ENCODE data around the gene S100A7A.

The S100A7A gene

GRCh38 chr1:153415850-153416570, at the start of gene S100A7A:
Gene S100A7A, plus strand, starts transcription at chr1:153416520. Its CDS starts 1,563 bp downstream, at chr1:153418083.
- DNase-seq (ENCODE audit: low read depth): no peak

DNA sequence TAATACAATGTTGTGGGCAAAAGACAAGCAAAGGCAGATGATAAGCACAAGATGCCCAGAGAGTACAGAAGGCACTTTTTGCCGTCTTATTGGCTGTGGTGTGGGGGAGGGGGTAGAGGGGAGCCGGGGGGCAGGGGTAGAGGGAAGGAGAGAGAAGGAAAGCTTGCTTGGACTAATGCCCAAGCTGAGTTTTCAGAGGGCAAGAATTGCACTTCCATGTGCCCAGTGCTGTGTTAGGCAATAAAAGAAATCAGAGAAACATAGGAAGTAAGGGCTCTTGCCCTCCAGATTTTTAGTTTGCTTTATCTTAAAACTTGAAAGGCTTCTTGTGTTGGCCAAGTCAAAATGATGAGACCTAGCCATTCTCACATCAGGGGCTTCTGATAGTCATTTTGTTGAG, 49.2 kb upstream of the S100A7A start:
- no peak for DNase-seq (ENCODE audit: low read depth)

DNA sequence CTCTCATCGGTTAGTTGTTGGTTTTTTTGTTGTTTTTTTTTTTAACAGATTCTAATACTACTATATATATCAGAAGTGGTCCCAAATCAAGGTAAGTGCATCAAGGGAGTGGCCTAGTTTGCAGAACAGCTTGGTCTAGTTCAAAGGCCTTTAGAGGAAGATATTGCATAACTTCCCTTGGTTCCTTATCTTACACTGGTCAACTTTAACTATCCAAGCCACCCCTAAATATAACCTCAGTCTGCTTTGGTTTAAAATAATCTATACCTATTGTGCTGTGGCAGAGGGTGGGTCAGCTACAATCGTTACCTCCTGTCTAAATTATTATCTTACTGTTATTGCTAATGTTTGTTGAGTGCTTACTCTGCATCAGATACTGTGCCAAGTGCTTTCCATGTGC, 47.8 kb upstream of the S100A7A start:
- DNase-seq (ENCODE audit: low read depth): no peak

DNA sequence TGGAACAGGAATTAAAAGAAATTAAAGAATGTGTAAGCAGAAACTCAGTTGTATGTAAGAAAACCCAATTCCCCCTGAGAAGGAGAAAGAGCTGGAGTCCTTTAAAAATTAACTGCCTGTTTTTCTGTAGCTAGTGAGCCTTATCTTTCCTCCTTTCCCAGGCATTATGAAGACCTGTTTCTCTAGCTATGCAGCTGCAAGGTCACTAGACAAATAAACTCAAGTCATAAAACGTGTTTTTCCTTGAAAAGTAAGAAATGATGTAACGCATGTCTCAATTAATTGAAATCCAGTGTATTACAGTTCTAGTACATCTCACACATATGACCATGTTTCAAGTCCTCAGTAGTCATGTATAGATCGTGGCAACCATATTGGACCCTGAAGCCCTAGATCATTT, 46.2 kb upstream of the S100A7A start:
- no peak for DNase-seq (ENCODE audit: low read depth)

DNA sequence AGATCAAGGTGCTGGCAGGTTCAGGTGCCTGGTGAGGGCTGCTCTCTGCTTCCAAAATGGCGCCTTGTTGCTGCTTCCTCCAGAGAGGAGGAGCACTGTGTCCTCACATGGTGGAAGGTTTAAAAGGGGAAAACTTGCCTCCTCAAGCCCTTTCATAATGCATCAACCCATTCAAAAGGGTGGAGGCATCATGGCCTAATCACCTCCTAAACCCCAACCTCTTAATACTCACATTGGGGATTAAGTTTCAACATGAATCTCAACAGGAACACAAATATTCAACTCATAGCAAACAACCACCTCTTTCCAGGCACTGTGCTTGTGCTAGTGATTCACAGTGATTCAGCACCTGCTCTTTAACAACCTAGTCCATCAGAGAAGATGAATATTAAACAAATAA, 45.1 kb upstream of the S100A7A start:
- DNase-seq (ENCODE audit: low read depth): no peak

GRCh38 chr1:153372571-153372970, 43.7 kb upstream of the S100A7A start:
- DNase-seq (ENCODE audit: low read depth): no peak

- DNase-seq (ENCODE audit: low read depth): no peak
Measured at GRCh38 chr1:153374071-153374470, 42.2 kb upstream of the S100A7A start.

- no peak for DNase-seq (ENCODE audit: low read depth)
Measured at GRCh38 chr1:153375511-153375910, 40.8 kb upstream of the S100A7A start, which contains the start of gene S100A12. Gene S100A12, minus strand, starts transcription at chr1:153375621. Its CDS starts 1,029 bp downstream, at chr1:153374592.

DNA sequence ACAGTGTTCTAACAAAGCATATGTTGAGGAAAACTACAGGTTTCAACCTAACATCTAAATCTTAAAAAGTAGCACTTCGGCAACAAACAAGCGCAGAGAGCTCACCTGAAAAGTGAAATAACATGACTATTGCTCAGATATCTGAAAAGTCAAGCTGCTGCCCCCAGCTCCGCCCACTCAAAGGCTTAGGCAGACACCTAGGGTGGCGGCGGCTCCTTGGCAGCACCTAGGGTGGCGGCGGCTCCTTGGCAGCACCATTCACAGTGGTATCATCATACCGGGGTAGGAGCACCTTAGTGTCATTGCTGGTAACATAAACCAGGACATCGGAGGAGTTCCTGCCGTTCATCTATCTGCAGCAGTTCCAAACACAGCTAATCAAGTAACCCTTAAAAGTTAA, 36.7 kb upstream of the S100A7A start:
- DNase-seq (ENCODE audit: low read depth): no peak

DNA sequence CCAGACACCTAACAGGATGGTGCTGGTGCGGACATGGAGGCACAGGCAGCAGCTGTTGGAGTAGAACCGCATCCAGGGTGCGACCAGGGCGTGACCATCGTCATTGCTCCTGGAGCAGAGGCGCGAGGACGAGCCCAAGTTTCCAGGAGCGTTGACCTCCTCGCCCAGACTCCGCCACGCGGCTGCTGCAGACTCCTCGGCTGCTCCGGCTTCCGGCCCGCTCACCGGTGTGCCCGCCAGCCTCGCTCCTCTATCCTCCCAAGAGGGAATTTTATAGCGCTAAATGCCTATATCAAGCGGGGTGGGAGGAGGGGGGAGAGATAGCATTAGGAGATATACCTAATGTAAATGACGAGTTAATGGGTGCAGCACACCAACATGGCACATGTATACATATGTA, 35.6 kb upstream of the S100A7A start:
- DNase-seq (ENCODE audit: low read depth): no peak

- DNase-seq (ENCODE audit: low read depth): no peak
Measured at GRCh38 chr1:153384958-153385580, 31.3 kb upstream of the S100A7A start.

DNA sequence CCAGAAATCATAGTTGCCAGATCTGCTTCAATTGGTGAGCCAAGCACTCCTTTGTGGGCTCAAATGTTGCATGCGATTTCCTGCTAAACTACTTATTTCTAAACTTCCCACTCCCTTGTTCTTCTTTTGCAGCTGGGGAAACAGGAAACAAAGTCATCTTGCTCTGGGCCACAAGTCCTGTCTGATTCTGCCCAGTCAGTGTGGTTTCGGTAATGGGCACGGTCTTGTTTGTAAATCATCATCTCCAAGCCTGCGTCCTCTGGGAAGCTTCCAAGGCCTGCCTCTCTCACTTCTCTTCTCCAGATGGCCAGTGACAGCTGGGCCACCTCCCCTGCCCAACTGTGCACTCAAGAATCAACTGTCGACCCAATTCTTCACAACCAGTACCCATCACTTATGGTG, 29.8 kb upstream of the S100A7A start:
- no peak for DNase-seq (ENCODE audit: low read depth)

DNA sequence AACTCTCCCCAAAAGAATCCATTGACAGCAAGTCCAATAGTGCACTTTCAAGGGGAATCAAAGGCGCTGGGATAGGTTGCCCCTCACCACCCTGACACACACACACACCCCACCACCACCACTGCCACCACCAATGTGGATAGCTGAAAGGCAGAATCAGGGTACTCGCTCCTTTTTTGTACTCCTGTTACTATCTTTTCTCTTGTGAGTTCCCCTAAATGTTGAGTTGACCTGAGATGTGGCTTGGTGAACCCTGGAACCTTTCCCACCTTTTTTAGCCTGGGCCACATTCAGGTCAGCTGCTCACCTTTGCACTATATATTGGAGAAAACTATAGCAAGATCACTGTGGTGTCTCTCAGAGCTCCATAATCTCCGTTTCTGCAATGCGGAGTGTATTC, 29.3 kb upstream of the S100A7A start:
- no peak for DNase-seq (ENCODE audit: low read depth)

- no peak for DNase-seq (ENCODE audit: low read depth)
Measured at GRCh38 chr1:153387785-153388184, 28.5 kb upstream of the S100A7A start.

DNA sequence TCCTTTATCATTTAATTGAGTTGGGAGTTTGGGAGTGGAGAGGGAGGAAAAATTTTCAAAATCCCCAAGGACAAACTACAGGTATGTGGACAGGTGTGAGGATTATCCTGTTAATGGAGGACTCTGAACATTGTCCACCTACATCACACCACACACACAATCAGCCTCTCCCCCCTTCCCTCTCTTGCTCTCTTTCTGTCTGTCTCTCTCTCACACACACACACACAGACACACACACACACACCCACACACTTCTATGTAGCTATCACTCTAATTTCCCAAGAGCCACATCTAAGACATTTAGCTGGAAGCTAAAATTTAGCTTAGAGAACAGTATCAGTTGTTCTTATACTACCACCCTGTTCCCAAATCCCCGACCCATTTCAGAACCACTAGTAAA, 26.9 kb upstream of the S100A7A start:
- no peak for DNase-seq (ENCODE audit: low read depth)

- no peak for DNase-seq (ENCODE audit: low read depth)
Measured at GRCh38 chr1:153389973-153390879, 26.1 kb upstream of the S100A7A start.

- no peak for DNase-seq (ENCODE audit: low read depth)
Measured at GRCh38 chr1:153390938-153391710, 25.2 kb upstream of the S100A7A start, which contains the start of gene S100A8. Gene S100A8, minus strand, starts transcription at chr1:153391073. Its CDS starts 538 bp downstream, at chr1:153390535.

DNA sequence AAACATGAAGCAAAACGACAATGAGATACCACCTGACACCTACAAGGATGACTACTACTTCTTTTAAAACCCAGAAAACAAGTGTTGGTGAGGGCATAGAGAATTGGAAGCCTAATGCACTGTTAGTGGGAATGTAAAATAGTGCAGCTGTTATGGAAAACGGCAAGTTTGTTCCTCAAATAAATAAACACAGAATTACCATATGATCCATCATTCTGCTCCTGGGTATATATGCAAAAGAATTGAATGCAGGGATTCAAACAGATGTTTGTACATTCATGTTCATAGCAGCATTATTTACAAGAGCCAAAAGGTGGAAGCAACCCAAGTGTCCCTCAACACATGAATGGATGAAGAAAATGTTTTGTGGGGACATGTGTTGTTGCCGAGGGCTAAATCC, 24.1 kb upstream of the S100A7A start:
- no peak for DNase-seq (ENCODE audit: low read depth)

DNA sequence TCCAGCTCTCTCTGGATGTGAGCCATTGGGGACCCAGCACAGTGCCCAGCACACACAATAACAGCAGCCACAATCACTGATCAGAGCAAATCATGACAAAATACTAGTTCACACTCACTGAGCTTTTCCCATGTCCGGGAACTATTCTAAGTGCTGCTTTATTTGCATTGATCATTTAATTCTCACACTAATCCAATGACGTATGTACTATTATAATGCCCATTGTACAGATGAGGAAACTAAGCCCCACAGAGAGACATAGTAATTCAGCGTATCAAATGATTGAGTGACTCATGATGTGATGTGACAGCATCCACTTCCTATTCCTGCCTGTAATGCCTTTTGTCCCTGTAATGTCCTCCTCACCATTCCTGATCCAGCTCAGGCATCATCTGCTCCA, 23.5 kb upstream of the S100A7A start:
- no peak for DNase-seq (ENCODE audit: low read depth)

DNA sequence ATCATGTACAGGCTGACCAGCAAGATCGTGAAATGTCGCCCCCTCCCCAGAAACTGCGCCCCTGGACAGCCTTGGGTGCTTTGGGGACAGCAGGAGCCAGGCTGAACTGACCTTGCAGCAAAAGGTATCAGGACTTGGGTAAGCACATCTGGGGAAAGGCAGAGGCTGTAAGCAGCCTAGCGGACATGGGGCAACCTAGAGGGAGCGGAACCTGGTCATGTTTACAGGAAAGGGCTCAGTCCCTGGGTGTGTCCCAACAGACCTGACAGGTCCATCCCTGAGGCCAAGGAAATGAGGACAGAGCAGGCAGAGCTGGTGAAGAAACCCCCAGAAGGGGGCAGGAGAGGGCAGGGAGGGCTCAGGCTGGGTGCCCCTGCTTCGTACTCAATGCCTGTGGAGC, 22.4 kb upstream of the S100A7A start:
- no peak for DNase-seq (ENCODE audit: low read depth)

DNA sequence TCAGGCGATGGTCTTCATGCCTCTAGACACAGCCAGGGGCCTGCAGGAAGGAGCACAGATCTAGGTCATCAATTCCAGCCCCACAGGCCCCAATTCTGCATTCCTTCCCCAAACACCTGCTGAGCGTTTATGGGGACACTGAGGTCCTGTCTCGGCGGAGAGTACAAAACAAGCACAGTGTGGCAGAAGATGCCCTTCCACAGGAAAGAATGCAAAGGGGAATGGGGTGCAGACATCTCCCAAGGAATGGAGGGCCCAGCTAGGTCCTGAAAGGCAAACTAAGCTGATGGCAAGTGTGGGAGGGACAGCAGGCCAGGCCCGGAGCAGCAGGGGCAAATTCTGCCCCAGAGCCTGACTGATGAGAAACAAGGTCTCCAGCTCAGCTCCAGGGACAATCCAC, 21.9 kb upstream of the S100A7A start:
- DNase-seq (ENCODE audit: low read depth): no peak

- DNase-seq (ENCODE audit: low read depth): no peak
Measured at GRCh38 chr1:153395136-153395685, 21.1 kb upstream of the S100A7A start.
